ENCODE results near the gene MREG. TPM values are rescaled to one million over a fixed set of nuclear protein-coding genes. Genes with fewer than 3 reads are reported as not detected.

MREG gene
- total and polyA plus RNA-seq, 2 experiments from 2014 or later = 19.4 to 25.3 TPM

DNA sequence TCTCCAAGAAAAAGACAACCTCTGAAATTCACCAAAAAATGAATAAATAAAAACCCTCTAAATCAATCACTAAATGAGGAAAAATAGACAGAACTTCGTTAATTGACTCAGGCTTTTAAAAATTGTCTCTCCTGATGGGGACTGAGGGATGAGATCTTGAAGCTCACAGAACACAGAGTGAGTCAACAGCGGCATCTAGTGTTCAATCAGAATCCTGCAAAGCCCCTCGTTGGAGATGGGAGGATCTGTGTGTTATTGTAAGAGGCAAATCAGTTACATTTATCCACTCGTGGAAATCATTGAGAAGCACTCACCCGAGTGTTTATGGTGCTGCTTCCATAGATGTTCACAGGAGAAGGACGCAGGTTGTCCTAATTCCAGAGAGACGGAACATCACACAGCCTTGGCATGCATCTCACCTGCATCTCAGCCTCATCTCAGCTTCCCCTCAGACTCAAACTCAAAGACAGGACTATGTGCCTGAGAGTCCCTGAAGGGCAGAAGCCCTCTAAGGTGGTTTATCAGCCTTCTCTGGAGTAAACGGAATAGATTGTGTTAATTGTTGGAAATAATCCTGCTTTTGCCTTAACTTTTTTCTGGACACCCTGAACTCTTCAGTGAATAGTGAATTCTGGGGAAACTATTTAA, 82.0 kb downstream of the MREG start:
- Mint-ChIP-seq H3K4me3 (no peak overlapping the region), H3K27ac (no peak overlapping the region), H3K9me3 (peaks cover 5% of the 10 kb centered on the region; the same call in 1 of the 3 replicates), H3K36me3 (ENCODE audit: low read depth) (peaks cover 28% of the 10 kb centered on the region), H3K27me3 (ENCODE audit: insufficient read depth, low read depth, poor library complexity) (peaks cover 4% of the 10 kb centered on the region), H3K4me1 (peaks cover 42% of the 10 kb centered on the region)
- DNase-seq (ENCODE audit: low spot score) (peak; percentile 89), ATAC-seq (peak; percentile 92)
- Histone ChIP-seq H3K4me2 (no peak overlapping the region), H3K27me3 (ENCODE audit: insufficient read depth) (no peaks in the 10 kb centered on the region), H4K20me1 (replicated peaks; ENCODE audit: insufficient read depth) (no peaks in the 10 kb centered on the region), H3K4me3 (no peak overlapping the region), H3K9me2 (ENCODE audit: insufficient read depth) (peaks cover 6% of the 10 kb centered on the region; the same call in 1 of the 2 replicates), H3K36me3 (ENCODE audit: insufficient read depth) (peaks cover 20% of the 10 kb centered on the region), H3K4me1 (ENCODE audit: insufficient read depth) (peaks cover 18% of the 10 kb centered on the region), H3K27ac (ENCODE audit: low read depth) (no peak overlapping the region), H3K79me2 (replicated peaks; ENCODE audit: insufficient read depth) (no peaks in the 10 kb centered on the region), H2AFZ (no peak overlapping the region), H3F3A (replicated peaks; ENCODE audit: low read depth) (0 out of 2 replicates have a peak, but pooled peaks cover 13% of the 10 kb centered on the region)
- TF ChIP-seq STAT1 (IDR thresholded peaks at IDR 0.05; ENCODE audit: unreplicated experiment) = no peak
- TF ChIP-seq, protein P1, sequence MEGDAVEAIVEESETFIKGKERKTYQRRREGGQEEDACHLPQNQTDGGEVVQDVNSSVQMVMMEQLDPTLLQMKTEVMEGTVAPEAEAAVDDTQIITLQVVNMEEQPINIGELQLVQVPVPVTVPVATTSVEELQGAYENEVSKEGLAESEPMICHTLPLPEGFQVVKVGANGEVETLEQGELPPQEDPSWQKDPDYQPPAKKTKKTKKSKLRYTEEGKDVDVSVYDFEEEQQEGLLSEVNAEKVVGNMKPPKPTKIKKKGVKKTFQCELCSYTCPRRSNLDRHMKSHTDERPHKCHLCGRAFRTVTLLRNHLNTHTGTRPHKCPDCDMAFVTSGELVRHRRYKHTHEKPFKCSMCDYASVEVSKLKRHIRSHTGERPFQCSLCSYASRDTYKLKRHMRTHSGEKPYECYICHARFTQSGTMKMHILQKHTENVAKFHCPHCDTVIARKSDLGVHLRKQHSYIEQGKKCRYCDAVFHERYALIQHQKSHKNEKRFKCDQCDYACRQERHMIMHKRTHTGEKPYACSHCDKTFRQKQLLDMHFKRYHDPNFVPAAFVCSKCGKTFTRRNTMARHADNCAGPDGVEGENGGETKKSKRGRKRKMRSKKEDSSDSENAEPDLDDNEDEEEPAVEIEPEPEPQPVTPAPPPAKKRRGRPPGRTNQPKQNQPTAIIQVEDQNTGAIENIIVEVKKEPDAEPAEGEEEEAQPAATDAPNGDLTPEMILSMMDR (conservative IDR thresholded peaks at IDR 0.05; ENCODE audit: low read depth in 2 of 2) = peak; percentile 98 to 100

DNA sequence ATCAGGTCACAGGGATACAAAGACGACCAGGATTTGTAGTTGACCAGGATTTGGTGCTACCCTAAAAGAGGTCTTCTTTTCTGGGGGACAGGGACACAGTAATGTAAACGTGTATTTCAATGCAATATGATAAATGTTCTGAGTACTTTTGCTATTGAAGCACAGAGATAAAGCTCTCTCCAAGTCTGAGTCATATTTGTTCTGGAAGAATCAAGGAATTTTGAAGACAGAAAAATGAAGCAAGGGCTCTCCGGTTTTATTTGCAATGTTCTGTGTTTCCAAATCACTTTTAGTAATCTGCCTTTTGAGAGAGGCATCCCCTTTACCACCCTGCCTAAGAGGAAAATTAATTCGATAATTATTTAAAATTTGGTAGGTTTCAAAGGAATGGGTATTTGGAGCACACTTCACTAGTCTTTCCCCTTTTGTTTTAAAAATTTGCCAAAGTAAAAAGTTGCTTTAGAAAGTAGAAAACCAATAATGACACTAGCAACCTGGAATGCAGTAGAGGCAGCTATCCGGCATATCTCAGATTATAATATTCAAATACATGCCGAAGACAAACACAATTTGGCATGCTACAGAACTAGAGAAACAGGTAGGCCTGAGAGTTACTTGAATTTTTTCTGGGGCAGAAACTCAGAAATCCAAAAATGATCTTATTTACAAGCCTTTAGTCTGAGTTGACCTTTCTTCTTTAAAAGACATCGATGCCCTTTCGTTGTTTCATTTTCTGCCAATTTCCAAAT, 82.7 kb downstream of the MREG start:
- ATAC-seq (no peak), DNase-seq (ENCODE audit: low spot score) (no peak)
- Histone ChIP-seq H3K4me3 (no peak overlapping the region), H2AFZ (no peak overlapping the region), H3F3A (replicated peaks; ENCODE audit: low read depth) (0 out of 2 replicates have a peak, but pooled peaks cover 13% of the 10 kb centered on the region), H4K20me1 (replicated peaks; ENCODE audit: insufficient read depth) (no peaks in the 10 kb centered on the region), H3K79me2 (replicated peaks; ENCODE audit: insufficient read depth) (no peaks in the 10 kb centered on the region), H3K36me3 (ENCODE audit: insufficient read depth) (peaks cover 20% of the 10 kb centered on the region), H3K4me2 (no peak overlapping the region), H3K27ac (ENCODE audit: low read depth) (no peak overlapping the region), H3K4me1 (ENCODE audit: insufficient read depth) (peaks cover 18% of the 10 kb centered on the region), H3K9me2 (ENCODE audit: insufficient read depth) (peaks cover 6% of the 10 kb centered on the region; the same call in 1 of the 2 replicates), H3K27me3 (ENCODE audit: insufficient read depth) (no peaks in the 10 kb centered on the region)
- Mint-ChIP-seq H3K27ac (no peak overlapping the region), H3K4me3 (no peak overlapping the region), H3K36me3 (ENCODE audit: low read depth) (peaks cover 32% of the 10 kb centered on the region), H3K9me3 (peaks cover 5% of the 10 kb centered on the region; the same call in 1 of the 3 replicates), H3K4me1 (peaks cover 45% of the 10 kb centered on the region), H3K27me3 (ENCODE audit: insufficient read depth, low read depth, poor library complexity) (peaks cover 4% of the 10 kb centered on the region)
- TF ChIP-seq STAT1 (IDR thresholded peaks at IDR 0.05; ENCODE audit: unreplicated experiment) (no peak), EZH2phosphoT487 (IDR thresholded peaks at IDR 0.05; ENCODE audit: unreplicated experiment) (no peak), ZNF114 (CRISPR knock-in tag; IDR thresholded peaks at IDR 0.05) (no peak), CREB1 (CRISPR knock-in tag; IDR thresholded peaks at IDR 0.05; ENCODE audit: low read depth) (no peak), EZH2 (IDR thresholded peaks at IDR 0.05; ENCODE audit: low read depth, unreplicated experiment) (no peak), JUNB (IDR thresholded peaks at IDR 0.05; ENCODE audit: unreplicated experiment) (no peak)
- TF ChIP-seq, protein P2, sequence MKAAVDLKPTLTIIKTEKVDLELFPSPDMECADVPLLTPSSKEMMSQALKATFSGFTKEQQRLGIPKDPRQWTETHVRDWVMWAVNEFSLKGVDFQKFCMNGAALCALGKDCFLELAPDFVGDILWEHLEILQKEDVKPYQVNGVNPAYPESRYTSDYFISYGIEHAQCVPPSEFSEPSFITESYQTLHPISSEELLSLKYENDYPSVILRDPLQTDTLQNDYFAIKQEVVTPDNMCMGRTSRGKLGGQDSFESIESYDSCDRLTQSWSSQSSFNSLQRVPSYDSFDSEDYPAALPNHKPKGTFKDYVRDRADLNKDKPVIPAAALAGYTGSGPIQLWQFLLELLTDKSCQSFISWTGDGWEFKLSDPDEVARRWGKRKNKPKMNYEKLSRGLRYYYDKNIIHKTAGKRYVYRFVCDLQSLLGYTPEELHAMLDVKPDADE (IDR thresholded peaks at IDR 0.05) = no peak
- TF ChIP-seq, protein P3, sequence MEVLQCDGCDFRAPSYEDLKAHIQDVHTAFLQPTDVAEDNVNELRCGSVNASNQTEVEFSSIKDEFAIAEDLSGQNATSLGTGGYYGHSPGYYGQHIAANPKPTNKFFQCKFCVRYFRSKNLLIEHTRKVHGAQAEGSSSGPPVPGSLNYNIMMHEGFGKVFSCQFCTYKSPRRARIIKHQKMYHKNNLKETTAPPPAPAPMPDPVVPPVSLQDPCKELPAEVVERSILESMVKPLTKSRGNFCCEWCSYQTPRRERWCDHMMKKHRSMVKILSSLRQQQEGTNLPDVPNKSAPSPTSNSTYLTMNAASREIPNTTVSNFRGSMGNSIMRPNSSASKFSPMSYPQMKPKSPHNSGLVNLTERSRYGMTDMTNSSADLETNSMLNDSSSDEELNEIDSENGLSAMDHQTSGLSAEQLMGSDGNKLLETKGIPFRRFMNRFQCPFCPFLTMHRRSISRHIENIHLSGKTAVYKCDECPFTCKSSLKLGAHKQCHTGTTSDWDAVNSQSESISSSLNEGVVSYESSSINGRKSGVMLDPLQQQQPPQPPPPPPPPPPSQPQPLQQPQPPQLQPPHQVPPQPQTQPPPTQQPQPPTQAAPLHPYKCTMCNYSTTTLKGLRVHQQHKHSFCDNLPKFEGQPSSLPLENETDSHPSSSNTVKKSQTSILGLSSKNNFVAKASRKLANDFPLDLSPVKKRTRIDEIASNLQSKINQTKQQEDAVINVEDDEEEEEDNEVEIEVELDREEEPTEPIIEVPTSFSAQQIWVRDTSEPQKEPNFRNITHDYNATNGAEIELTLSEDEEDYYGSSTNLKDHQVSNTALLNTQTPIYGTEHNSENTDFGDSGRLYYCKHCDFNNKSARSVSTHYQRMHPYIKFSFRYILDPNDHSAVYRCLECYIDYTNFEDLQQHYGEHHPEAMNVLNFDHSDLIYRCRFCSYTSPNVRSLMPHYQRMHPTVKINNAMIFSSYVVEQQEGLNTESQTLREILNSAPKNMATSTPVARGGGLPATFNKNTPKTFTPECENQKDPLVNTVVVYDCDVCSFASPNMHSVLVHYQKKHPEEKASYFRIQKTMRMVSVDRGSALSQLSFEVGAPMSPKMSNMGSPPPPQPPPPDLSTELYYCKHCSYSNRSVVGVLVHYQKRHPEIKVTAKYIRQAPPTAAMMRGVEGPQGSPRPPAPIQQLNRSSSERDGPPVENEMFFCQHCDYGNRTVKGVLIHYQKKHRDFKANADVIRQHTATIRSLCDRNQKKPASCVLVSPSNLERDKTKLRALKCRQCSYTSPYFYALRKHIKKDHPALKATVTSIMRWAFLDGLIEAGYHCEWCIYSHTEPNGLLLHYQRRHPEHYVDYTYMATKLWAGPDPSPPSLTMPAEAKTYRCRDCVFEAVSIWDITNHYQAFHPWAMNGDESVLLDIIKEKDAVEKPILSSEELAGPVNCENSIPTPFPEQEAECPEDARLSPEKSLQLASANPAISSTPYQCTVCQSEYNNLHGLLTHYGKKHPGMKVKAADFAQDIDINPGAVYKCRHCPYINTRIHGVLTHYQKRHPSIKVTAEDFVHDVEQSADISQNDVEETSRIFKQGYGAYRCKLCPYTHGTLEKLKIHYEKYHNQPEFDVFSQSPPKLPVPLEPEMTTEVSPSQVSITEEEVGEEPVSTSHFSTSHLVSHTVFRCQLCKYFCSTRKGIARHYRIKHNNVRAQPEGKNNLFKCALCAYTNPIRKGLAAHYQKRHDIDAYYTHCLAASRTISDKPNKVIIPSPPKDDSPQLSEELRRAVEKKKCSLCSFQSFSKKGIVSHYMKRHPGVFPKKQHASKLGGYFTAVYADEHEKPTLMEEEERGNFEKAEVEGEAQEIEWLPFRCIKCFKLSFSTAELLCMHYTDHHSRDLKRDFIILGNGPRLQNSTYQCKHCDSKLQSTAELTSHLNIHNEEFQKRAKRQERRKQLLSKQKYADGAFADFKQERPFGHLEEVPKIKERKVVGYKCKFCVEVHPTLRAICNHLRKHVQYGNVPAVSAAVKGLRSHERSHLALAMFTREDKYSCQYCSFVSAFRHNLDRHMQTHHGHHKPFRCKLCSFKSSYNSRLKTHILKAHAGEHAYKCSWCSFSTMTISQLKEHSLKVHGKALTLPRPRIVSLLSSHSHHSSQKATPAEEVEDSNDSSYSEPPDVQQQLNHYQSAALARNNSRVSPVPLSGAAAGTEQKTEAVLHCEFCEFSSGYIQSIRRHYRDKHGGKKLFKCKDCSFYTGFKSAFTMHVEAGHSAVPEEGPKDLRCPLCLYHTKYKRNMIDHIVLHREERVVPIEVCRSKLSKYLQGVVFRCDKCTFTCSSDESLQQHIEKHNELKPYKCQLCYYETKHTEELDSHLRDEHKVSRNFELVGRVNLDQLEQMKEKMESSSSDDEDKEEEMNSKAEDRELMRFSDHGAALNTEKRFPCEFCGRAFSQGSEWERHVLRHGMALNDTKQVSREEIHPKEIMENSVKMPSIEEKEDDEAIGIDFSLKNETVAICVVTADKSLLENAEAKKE (CRISPR knock-in tag; IDR thresholded peaks at IDR 0.05) = no peak

Data from GM23338 (cell line).